ENCODE measurements around the gene TOX3. TPM values are rescaled to one million over a fixed set of nuclear protein-coding genes. Genes with fewer than 3 reads are reported as not detected.

The TOX3 gene
- total RNA-seq, 2 donors from 2014 or later: 50.5 to 53.0 TPM

DNA sequence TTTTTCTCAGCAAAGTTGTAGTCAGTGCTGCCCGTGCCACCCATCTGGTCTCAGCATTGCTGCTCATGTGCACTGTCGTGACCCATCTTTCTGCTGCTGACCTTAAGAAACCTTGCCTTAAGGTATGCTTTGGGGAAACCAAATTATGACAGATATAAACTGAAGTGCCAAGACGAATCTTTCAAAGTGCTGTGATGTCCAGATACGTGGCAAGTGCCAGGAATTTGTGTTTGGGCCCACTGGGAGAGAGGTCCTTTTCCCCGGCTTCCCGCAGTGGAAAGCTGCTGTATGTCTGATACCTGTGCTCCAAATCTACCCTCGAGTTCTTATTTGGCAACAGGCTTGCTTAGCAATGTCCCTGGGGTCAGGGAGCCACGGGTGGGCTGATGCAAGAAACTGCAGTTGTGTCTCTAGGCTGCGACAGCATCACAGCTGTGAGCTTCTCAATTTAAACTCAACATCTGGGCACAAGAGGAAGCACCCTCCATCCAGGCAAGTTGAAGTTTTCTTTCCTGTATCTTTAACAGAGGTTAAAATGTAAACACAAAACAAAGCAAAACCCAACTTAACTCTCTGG is 30.3 kb upstream of the TOX3 start:
- intact Hi-C loops (cut with DNase I): no loop called here
- Histone ChIP-seq H3K27me3 (no peaks in the 10 kb centered on the region), H3K4me3 (no peak overlapping the region), H3K4me1 (peaks cover 2% of the 10 kb centered on the region), H3K9ac (ENCODE audit: low read depth in 2 of 2, low read length in 2 of 2) (no peak overlapping the region), H3K27ac (no peak overlapping the region), H3K36me3 (no peaks in the 10 kb centered on the region), H3K9me3 (no peaks in the 10 kb centered on the region)
- no peak for DNase-seq
- TF ChIP-seq, protein P1, sequence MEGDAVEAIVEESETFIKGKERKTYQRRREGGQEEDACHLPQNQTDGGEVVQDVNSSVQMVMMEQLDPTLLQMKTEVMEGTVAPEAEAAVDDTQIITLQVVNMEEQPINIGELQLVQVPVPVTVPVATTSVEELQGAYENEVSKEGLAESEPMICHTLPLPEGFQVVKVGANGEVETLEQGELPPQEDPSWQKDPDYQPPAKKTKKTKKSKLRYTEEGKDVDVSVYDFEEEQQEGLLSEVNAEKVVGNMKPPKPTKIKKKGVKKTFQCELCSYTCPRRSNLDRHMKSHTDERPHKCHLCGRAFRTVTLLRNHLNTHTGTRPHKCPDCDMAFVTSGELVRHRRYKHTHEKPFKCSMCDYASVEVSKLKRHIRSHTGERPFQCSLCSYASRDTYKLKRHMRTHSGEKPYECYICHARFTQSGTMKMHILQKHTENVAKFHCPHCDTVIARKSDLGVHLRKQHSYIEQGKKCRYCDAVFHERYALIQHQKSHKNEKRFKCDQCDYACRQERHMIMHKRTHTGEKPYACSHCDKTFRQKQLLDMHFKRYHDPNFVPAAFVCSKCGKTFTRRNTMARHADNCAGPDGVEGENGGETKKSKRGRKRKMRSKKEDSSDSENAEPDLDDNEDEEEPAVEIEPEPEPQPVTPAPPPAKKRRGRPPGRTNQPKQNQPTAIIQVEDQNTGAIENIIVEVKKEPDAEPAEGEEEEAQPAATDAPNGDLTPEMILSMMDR (IDR thresholded peaks at IDR 0.05): no peak

DNA sequence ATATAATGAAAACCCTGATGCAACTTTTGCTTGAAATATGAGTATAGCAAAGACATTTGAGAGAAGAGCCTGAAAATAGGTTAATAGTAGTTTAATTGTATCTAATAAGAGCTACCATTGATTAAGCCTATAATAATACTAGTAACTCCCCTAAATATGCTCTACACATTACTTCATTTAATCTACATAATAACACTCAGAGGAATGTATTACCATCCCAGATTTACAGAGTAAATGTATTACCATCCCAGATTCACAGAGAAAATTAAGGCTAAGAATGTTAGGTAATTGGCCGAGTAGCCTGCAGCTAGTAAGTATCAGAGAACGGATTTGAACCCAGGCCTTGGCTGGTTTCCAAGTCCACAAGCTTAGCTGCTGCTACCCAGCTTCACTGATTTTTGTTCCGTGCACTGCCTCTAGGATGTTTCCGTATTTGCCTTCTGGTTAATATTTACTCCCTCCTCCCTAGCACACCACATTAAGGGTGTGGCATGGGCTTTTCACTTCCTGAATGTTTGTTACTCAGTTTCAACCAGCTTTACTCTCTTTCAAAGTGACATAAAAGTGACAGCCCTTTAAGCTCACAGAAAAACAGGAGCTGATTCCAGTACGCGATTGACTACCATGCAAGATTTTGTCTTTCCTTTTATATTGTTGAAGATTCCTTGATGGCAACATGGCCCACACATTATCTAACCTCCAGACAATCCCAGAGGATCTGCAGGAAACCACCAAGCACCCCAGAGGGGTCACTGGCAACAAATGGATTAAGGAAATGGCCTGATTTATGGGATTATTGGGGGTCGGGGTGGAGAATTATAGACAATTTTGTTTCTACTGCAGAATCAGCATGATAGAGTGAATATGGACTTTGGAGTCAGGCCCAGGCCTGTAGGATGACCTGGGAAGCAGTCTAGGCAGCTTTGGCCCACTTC is 26.7 kb upstream of the TOX3 start:
- peak; percentile 83 for DNase-seq
- H3K4me1 ChIP-seq: peaks cover 3% of the 10 kb centered on the region

DNA sequence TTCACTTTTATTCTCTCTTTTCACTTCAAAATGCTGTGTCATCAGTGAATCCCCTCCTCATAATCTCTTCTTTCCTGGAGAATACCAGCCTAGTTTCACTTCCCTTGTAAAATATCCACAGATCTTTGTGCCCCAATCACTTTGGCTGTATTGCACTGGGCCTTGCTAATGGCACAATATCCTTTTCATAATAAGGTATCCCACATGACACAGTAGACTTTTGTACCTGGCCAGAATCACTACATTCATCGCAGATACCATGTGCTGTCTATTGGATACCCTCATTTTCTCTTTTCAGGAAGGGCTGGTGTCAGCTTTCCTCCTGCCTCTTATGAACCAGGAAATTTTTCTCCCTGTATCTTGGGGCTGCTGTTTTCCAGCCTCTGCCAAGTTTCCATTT is 25.7 kb upstream of the TOX3 start:
- H3K27ac ChIP-seq: peak overlapping the region; percentile 83

More for the DNA sequence above, 26.7 kb upstream of the TOX3 start:
- H3K4me3 ChIP-seq: no peak overlapping the region
- TF ChIP-seq, protein P1 (IDR thresholded peaks at IDR 0.05): no peak
- H3K27ac ChIP-seq: peak overlapping the region; percentile 83
- H3K9ac ChIP-seq (ENCODE audit: low read depth in 2 of 2, low read length in 2 of 2): peak overlapping the region; percentile 30 to 58
- H3K27me3 ChIP-seq: no peaks in the 10 kb centered on the region
- intact Hi-C loops (cut with DNase I): no loop called here
- H3K9me3 ChIP-seq: no peaks in the 10 kb centered on the region
- no peaks in the 10 kb centered on the region for H3K36me3 ChIP-seq

DNA sequence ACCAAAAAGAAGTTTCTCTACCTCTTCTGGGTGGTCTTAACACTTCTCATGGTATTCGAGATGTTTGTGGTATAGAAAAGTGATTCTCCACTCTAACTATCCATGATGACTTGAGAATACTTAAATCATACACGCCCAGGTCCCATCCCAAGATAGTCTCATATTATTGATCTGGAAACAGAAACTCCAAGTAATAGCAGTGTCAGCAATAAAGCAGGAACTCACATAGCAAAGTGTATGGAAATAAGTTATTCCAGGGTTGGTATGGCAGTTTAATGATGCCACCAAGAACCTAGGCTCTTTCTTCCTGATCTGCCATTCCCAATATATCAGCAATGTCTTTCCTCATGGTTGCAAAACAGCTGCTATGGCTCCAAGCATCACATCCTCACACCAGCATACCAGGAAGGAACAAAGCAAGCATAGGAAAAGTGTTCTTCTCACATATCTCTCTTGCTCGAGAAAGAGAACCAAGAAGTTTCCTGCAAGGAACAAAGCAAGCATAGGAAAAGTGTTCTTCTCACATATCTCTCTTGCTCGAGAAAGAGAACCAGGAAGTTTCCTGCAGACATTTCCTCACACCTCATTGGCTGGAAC is 23.6 kb upstream of the TOX3 start:
- Histone ChIP-seq H3K9ac (ENCODE audit: low read depth in 2 of 2, low read length in 2 of 2) (no peak overlapping the region), H3K9me3 (no peaks in the 10 kb centered on the region), H3K27me3 (no peaks in the 10 kb centered on the region), H3K4me1 (peaks cover 3% of the 10 kb centered on the region), H3K36me3 (no peaks in the 10 kb centered on the region), H3K27ac (no peak overlapping the region), H3K4me3 (no peak overlapping the region)
- TF ChIP-seq, protein P1 (IDR thresholded peaks at IDR 0.05): no peak
- no peak for DNase-seq
- intact Hi-C loops (cut with DNase I): no loop called here

More for the DNA sequence above, 25.7 kb upstream of the TOX3 start:
- Histone ChIP-seq H3K36me3 (no peaks in the 10 kb centered on the region), H3K4me1 (peaks cover 3% of the 10 kb centered on the region), H3K9me3 (no peaks in the 10 kb centered on the region), H3K9ac (ENCODE audit: low read depth in 2 of 2, low read length in 2 of 2) (peak overlapping the region in 1 of 2 donors; percentile 9), H3K4me3 (no peak overlapping the region), H3K27me3 (no peaks in the 10 kb centered on the region)
- no peak for DNase-seq
- TF ChIP-seq, protein P1 (IDR thresholded peaks at IDR 0.05): no peak
- intact Hi-C loops (cut with DNase I): no loop called here

DNA sequence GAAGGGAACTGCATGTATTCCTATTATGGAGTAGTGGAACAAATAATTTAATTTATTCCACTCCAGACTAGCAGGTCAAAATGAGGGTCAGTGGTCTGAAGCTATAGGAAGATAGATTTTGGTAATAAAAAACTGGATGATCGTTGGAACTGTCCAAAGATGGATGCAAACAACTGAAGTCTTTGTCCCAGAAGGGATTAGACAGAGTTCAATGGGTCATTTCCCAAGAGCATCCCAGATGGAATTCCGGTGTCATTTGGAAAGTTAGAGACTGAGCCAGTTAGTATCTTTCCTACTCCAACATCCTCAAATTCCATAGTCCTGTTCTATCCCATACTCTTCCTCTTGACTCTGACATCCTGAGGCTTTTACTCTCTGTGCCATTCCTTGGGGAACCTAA is 22.8 kb upstream of the TOX3 start:
- no peak for DNase-seq
- no peaks in the 10 kb centered on the region for H3K27me3 ChIP-seq
- H3K9me3 ChIP-seq: no peaks in the 10 kb centered on the region
- no peak overlapping the region for H3K27ac ChIP-seq
- H3K9ac ChIP-seq (ENCODE audit: low read depth in 2 of 2, low read length in 2 of 2): no peak overlapping the region
- TF ChIP-seq, protein P1 (IDR thresholded peaks at IDR 0.05): no peak
- no peak overlapping the region for H3K4me3 ChIP-seq
- intact Hi-C loops (cut with DNase I): no loop called here
- no peaks in the 10 kb centered on the region for H3K36me3 ChIP-seq
- peaks cover 3% of the 10 kb centered on the region for H3K4me1 ChIP-seq

Data from colonic mucosa (tissue), 4 donors.